Neuronal stem cell (in vitro differentiated cells): Measurements from ENCODE around the gene RAB3GAP1.

Experiments
- DNase-seq: peaks from one replicate; pipeline ENCODE4 v3.0.0-alpha.2; 2013; ENCODE audit warnings: low spot score
- H2AFZ ChIP-seq: one replicate; pipeline ENCODE4 v1.6.1; 2013; ENCODE audit warnings: mild to moderate bottlenecking, low read length, inconsistent platforms
- H2AK5ac ChIP-seq: 2 replicates; pipeline ENCODE4 v1.6.1; 2013; ENCODE audit warnings: low read depth, mild to moderate bottlenecking, inconsistent platforms, low read length, moderate library complexity, mixed read lengths
- H2BK120ac ChIP-seq: 2 replicates; pipeline ENCODE4 v1.6.1; 2013; ENCODE audit warnings: low read depth, mild to moderate bottlenecking, inconsistent platforms, low read length, moderate library complexity, mixed read lengths
- H2BK12ac ChIP-seq: one replicate; pipeline ENCODE4 v1.6.1; 2013; ENCODE audit warnings: low read length, inconsistent platforms
- H2BK15ac ChIP-seq: 2 replicates; pipeline ENCODE4 v1.6.1; 2013; ENCODE audit warnings: mild to moderate bottlenecking, low read length, inconsistent platforms, mixed read lengths
- H2BK5ac ChIP-seq: one replicate; pipeline ENCODE4 v1.6.1; 2013; ENCODE audit warnings: inconsistent platforms, mild to moderate bottlenecking, low read length, moderate library complexity
- H3K14ac ChIP-seq: one replicate; pipeline ENCODE4 v1.6.1; 2013; ENCODE audit warnings: low read length, inconsistent platforms
- H3K18ac ChIP-seq: 2 replicates; pipeline ENCODE4 v1.6.1; 2013; ENCODE audit warnings: low read length, inconsistent platforms
- H3K23ac ChIP-seq: 2 replicates; pipeline ENCODE4 v1.6.1; 2013; ENCODE audit warnings: low read depth, mild to moderate bottlenecking, mixed read lengths, low read length, inconsistent platforms; ENCODE audit not compliant: poor library complexity
- H3K27ac ChIP-seq: replicated peaks from 3 replicates; pipeline ENCODE4 v1.5.1; 2013; ENCODE audit warnings: low read length, inconsistent platforms
- H3K27me3 ChIP-seq, 3 experiments: 2 replicates each; pipeline ENCODE4 v1.6.1; 2013; ENCODE audit warnings: low read length in 3 of 3, mild to moderate bottlenecking in 2 of 3, inconsistent platforms in 1 of 3, low read depth in 1 of 3, mixed read lengths in 1 of 3, moderate library complexity in 1 of 3; ENCODE audit not compliant: control insufficient read depth in 3 of 3, insufficient read depth in 3 of 3
- H3K36me3 ChIP-seq, 2 donors: replicated peaks in 1 of 2; 2 replicates each; pipeline ENCODE4 v1.6.1; 2013; ENCODE audit warnings: low read length in 2 of 2; ENCODE audit not compliant: control insufficient read depth in 2 of 2, insufficient read depth in 2 of 2
- H3K4ac ChIP-seq: 2 replicates; pipeline ENCODE4 v1.6.1; 2013; ENCODE audit warnings: inconsistent platforms, mild to moderate bottlenecking, low read length, moderate library complexity
- H3K4me1 ChIP-seq, 2 donors: 1 replicate in 1 of 2; 2 replicates in 1 of 2; pipeline ENCODE4 v1.6.1; 2013; ENCODE audit warnings: low read length in 2 of 2, low read depth in 1 of 2; ENCODE audit not compliant: control insufficient read depth in 2 of 2, insufficient read depth in 1 of 2
- H3K4me2 ChIP-seq: one replicate; pipeline ENCODE4 v1.6.1; 2013; ENCODE audit warnings: mild to moderate bottlenecking, low read length, inconsistent platforms; ENCODE audit not compliant: insufficient read depth, poor library complexity, severe bottlenecking
- H3K4me3 ChIP-seq, 2 donors: 2 replicates each; pipeline ENCODE4 v1.5.1; 2013; ENCODE audit warnings: low read length in 2 of 2, mild to moderate bottlenecking in 2 of 2, inconsistent platforms in 1 of 2, moderate library complexity in 1 of 2
- H3K79me1 ChIP-seq: one replicate; pipeline ENCODE4 v1.6.1; 2013; ENCODE audit warnings: low read depth, mild to moderate bottlenecking, inconsistent platforms, low read length, moderate library complexity
- H3K9ac ChIP-seq: one replicate; pipeline ENCODE4 v1.6.1; 2013; ENCODE audit warnings: mild to moderate bottlenecking, low read depth, low read length, inconsistent platforms; ENCODE audit not compliant: poor library complexity
- H3K9me3 ChIP-seq, 2 donors: replicated peaks in 1 of 2; 2 replicates each; pipeline versions ENCODE3 to v1.6.1; 2013; ENCODE audit warnings: low read length in 2 of 2, mild to moderate bottlenecking in 2 of 2, inconsistent platforms in 1 of 2, low read depth in 1 of 2, mixed read lengths in 1 of 2, moderate library complexity in 1 of 2; ENCODE audit not compliant: control insufficient read depth in 2 of 2, insufficient read depth in 1 of 2
- H4K8ac ChIP-seq: one replicate; pipeline ENCODE4 v1.6.1; 2013; ENCODE audit warnings: low read depth, mild to moderate bottlenecking, inconsistent platforms, low read length, moderate library complexity
- H4K91ac ChIP-seq: one replicate; pipeline ENCODE4 v1.6.1; 2013; ENCODE audit warnings: low read length, low read depth, mild to moderate bottlenecking, inconsistent platforms; ENCODE audit not compliant: poor library complexity
- WGBS, 2 donors: extraction: QIAGEN DNeasy Blood & Tissue Kit; methylation state at CpG; one replicate each; pipeline ENCODE4 v1.1.7; 2013; ENCODE audit warnings: missing lambda C conversion rate in 2 of 2, mixed read lengths in 1 of 2; ENCODE audit not compliant: insufficient read length in 2 of 2, insufficient replicate concordance in 1 of 2; ENCODE audit errors: extremely low coverage in 2 of 2; 5-methylcytosine and 5-hydroxymethylcytosine counted together

Gene RAB3GAP1

DNA sequence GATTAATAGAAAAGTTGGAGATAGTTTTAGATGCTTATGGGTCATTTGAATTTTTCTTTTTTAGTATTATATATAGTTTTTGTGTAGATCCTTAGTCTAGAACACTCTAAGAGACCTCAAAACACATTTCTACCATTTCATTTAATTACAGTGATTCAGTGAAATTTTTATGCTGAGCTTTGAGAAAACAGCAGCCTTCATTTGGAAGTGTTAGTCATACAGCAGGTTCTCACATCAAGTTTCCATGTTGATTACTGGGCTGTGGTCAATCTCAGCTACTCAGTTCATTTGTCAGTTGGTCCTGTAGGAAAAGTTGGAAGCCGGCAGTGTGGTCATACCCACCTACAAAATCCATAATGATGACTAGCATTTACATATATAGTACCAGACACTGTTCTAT is 42.8 kb upstream of the RAB3GAP1 start:
- WGBS, 2 donors = no CpG with 5 or more reads among the region's 1 CpG
- Histone ChIP-seq H4K8ac (no peak overlapping the region), H3K9ac (no peak overlapping the region), H3K18ac (no peak overlapping the region), H2AFZ (no peak overlapping the region), H3K4me1 (no peaks in the 10 kb centered on the region), H3K4me3 (no peak overlapping the region), H3K23ac (no peak overlapping the region), H3K27me3 (peaks cover 0 to 3% (median 0%) of the 10 kb centered on the region in 3 experiments), H3K36me3 (no peaks in the 10 kb centered on the region), H2AK5ac (no peak overlapping the region), H3K4me2 (no peak overlapping the region), H2BK120ac (no peak overlapping the region), H2BK5ac (no peak overlapping the region), H3K27ac (no peak overlapping the region), H3K79me1 (no peaks in the 10 kb centered on the region), H4K91ac (no peak overlapping the region), H3K9me3 (no peaks in the 10 kb centered on the region), H3K4ac (no peak overlapping the region), H3K14ac (no peak overlapping the region), H2BK12ac (no peak overlapping the region), H2BK15ac (no peak overlapping the region)
- DNase-seq = no peak

DNA sequence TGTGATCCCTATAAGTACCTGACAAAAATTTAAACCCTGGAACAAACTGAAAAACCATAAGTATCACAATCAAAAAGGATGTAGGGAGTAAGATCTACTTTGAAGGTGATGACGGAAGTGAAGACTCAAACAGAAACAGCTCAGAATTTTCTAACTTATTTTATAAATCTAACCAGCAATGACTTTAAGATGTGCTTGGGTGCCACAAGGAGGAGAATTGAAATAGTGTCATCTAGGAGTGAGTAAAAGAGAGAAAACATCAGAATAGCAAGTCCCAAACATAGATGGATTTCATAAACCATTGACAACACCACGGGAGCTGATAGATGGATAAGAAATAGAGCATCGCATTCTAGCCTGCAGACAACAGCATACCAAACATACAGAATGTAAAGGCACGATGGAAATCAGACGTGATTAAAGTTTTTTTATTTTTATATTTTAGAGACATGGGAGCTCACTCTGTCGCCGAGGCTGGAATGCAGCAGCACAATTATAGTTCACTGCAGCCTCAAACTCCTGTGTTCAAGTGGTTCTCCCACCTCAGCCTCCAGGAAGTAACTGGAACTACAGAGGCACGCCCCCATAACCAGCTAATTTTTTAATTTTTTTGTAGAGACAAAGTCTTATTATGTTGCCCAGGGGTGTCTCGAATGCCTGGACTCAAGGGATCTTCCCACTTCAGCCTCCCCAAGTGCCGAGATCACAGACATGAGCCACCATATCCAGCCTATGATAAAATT is 41.7 kb upstream of the RAB3GAP1 start:
- Histone ChIP-seq H3K23ac (no peak overlapping the region), H3K27ac (no peak overlapping the region), H2BK5ac (no peak overlapping the region), H2AK5ac (no peak overlapping the region), H3K4me1 (no peaks in the 10 kb centered on the region), H3K79me1 (no peaks in the 10 kb centered on the region), H2BK120ac (no peak overlapping the region), H3K27me3 (no peaks in the 10 kb centered on the region), H2AFZ (no peak overlapping the region), H3K4ac (no peak overlapping the region), H3K9me3 (no peaks in the 10 kb centered on the region), H2BK15ac (no peak overlapping the region), H2BK12ac (no peak overlapping the region), H3K36me3 (no peaks in the 10 kb centered on the region), H3K4me3 (no peak overlapping the region), H3K18ac (no peak overlapping the region), H4K91ac (no peak overlapping the region), H3K4me2 (no peak overlapping the region), H4K8ac (no peak overlapping the region), H3K14ac (no peak overlapping the region), H3K9ac (no peak overlapping the region)
- no peak for DNase-seq
- WGBS, 2 donors = no CpG with 5 or more reads among the region's 10 CpGs

GRCh38 chr2:135011633-135012032 is 40.5 kb upstream of the RAB3GAP1 start:
- Histone ChIP-seq H3K9me3 (peaks cover 0 to 3% of the 10 kb centered on the region in 2 donors), H3K14ac (no peak overlapping the region), H2BK12ac (no peak overlapping the region), H3K4me3 (no peak overlapping the region), H3K9ac (no peak overlapping the region), H3K4ac (no peak overlapping the region), H2BK15ac (no peak overlapping the region), H3K27ac (no peak overlapping the region), H2BK120ac (no peak overlapping the region), H4K8ac (no peak overlapping the region), H3K27me3 (no peaks in the 10 kb centered on the region), H2BK5ac (no peak overlapping the region), H3K23ac (no peak overlapping the region), H3K36me3 (no peaks in the 10 kb centered on the region), H2AK5ac (no peak overlapping the region), H3K79me1 (no peaks in the 10 kb centered on the region), H3K4me2 (no peak overlapping the region), H3K4me1 (no peaks in the 10 kb centered on the region), H3K18ac (no peak overlapping the region), H4K91ac (no peak overlapping the region), H2AFZ (no peak overlapping the region)
- DNase-seq = no peak

- H2AFZ ChIP-seq = no peak overlapping the region
- no peak overlapping the region for H2BK120ac ChIP-seq
- no peak overlapping the region for H2AK5ac ChIP-seq
- H3K27me3 ChIP-seq = no peaks in the 10 kb centered on the region
- no peak overlapping the region for H2BK15ac ChIP-seq
- H3K4ac ChIP-seq = no peak overlapping the region
- no peak overlapping the region for H2BK12ac ChIP-seq
- no peaks in the 10 kb centered on the region for H3K79me1 ChIP-seq
- H3K14ac ChIP-seq = no peak overlapping the region
- no peak overlapping the region for H4K8ac ChIP-seq
- H3K36me3 ChIP-seq = no peaks in the 10 kb centered on the region
- no peak overlapping the region for H3K23ac ChIP-seq
- no peaks in the 10 kb centered on the region for H3K9me3 ChIP-seq
- DNase-seq = no peak
- no peak overlapping the region for H3K9ac ChIP-seq
- H3K18ac ChIP-seq = no peak overlapping the region
- H2BK5ac ChIP-seq = no peak overlapping the region
- no peak overlapping the region for H3K4me3 ChIP-seq
- H3K27ac ChIP-seq = no peak overlapping the region
- no peak overlapping the region for H3K4me2 ChIP-seq
- no CpG with 5 or more reads among the region's 1 CpG for WGBS, 2 donors
- no peaks in the 10 kb centered on the region for H3K4me1 ChIP-seq
- no peak overlapping the region for H4K91ac ChIP-seq
Observed at GRCh38 chr2:135021618-135022017, 30.5 kb upstream of the RAB3GAP1 start.
